HG03064 (cell line): ENCODE measurements around the gene RGS14.
"Not testable (repeated sequence)": the region's sequence is repeated elsewhere in the genome, so short reads cannot be mapped to it uniquely, and the experiment has no call there.

Experiments
- ATAC-seq: cut with Tn5 transposase; IDR thresholded peaks from one replicate; pipeline ENCODE4 v1.9.1; 2021; ENCODE audit warnings: low read depth; ENCODE audit not compliant: unreplicated experiment

RGS14 gene

GRCh38 chr5:177344891-177345290 lies 12.8 kb upstream of the RGS14 start:
- no peak for ATAC-seq

GRCh38 chr5:177346820-177347219 lies 10.9 kb upstream of the RGS14 start:
- ATAC-seq = no peak

- ATAC-seq = no peak
Observed at GRCh38 chr5:177347699-177348098, 10.0 kb upstream of the RGS14 start.

- ATAC-seq = no peak
Observed at GRCh38 chr5:177349362-177349647, 8.4 kb upstream of the RGS14 start.

GRCh38 chr5:177349762-177350161 lies 8.0 kb upstream of the RGS14 start:
- ATAC-seq = no peak

GRCh38 chr5:177350776-177351391 lies 6.8 kb upstream of the RGS14 start:
- peak; percentile 13 for ATAC-seq

- peak; percentile 94 for ATAC-seq
Observed at GRCh38 chr5:177351392-177352329, 6.1 kb upstream of the RGS14 start, which contains the start of gene LMAN2. LMAN2 (minus strand) TSS chr5:177351668; CDS start chr5:177351647, 21 bp downstream.

- ATAC-seq = no peak
Observed at GRCh38 chr5:177353093-177353492, 4.6 kb upstream of the RGS14 start.

- ATAC-seq = no peak
Observed at GRCh38 chr5:177354256-177354655, 3.5 kb upstream of the RGS14 start.

GRCh38 chr5:177354711-177355110 lies 3.0 kb upstream of the RGS14 start:
- ATAC-seq = no peak

GRCh38 chr5:177355162-177355867 lies 2.4 kb upstream of the RGS14 start:
- no peak for ATAC-seq

- no peak for ATAC-seq
Observed at GRCh38 chr5:177355868-177356168, 1.9 kb upstream of the RGS14 start.

- ATAC-seq = no peak
Observed at GRCh38 chr5:177356746-177357145, 978 bp upstream of the RGS14 start.

GRCh38 chr5:177357146-177357458 lies 622 bp upstream of the RGS14 start:
- ATAC-seq = no peak

GRCh38 chr5:177358370-177358819 lies 671 bp downstream of the RGS14 start:
- no peak for ATAC-seq

GRCh38 chr5:177359451-177359851 lies 1.7 kb downstream of the RGS14 start:
- ATAC-seq = no peak

- ATAC-seq = no peak
Observed at GRCh38 chr5:177359860-177360259, 2.1 kb downstream of the RGS14 start.

- ATAC-seq = not testable (repeated sequence)
Observed at GRCh38 chr5:177360740-177361139, 3.0 kb downstream of the RGS14 start.

GRCh38 chr5:177361418-177362291 lies 3.9 kb downstream of the RGS14 start:
- ATAC-seq = no peak

GRCh38 chr5:177362292-177362609 lies 4.5 kb downstream of the RGS14 start:
- no peak for ATAC-seq
